Ishikawa (cell line): Measurements from ENCODE around the gene JARID2.

ENCODE experiments used
- CEBPB ChIP-seq: IDR thresholded peaks from 2 replicates; pipeline ENCODE4 v1.6.1; 2012
- CREB1 ChIP-seq: IDR thresholded peaks from 2 replicates; pipeline ENCODE4 v1.6.1; 2012; ENCODE audit warnings: low read depth
- EGR1 ChIP-seq: IDR thresholded peaks from 2 replicates; pipeline ENCODE4 v1.6.1; 2012
- EP300 ChIP-seq: IDR thresholded peaks from 2 replicates; pipeline ENCODE4 v1.6.1; 2012; ENCODE audit warnings: borderline replicate concordance
- FOXM1 ChIP-seq: IDR thresholded peaks from 2 replicates; pipeline ENCODE4 v1.6.1; 2012; ENCODE audit warnings: low read depth, borderline replicate concordance
- MAX ChIP-seq: IDR thresholded peaks from 2 replicates; pipeline ENCODE4 v1.6.1; 2012
- NFIC ChIP-seq: IDR thresholded peaks from 2 replicates; pipeline ENCODE4 v1.6.1; 2012
- RAD21 ChIP-seq: IDR thresholded peaks from 2 replicates; pipeline ENCODE4 v1.6.1; 2012; ENCODE audit warnings: low read depth
- REST ChIP-seq: IDR thresholded peaks from 2 replicates; pipeline ENCODE4 v1.6.1; 2012; ENCODE audit warnings: low read depth, mild to moderate bottlenecking
- TAF1 ChIP-seq: IDR thresholded peaks from 2 replicates; pipeline ENCODE4 v1.6.1; 2012; ENCODE audit warnings: low read depth, mild to moderate bottlenecking
- TCF12 ChIP-seq: IDR thresholded peaks from 2 replicates; pipeline ENCODE4 v1.6.1; 2012; ENCODE audit warnings: low read depth
- TEAD4 ChIP-seq: IDR thresholded peaks from 2 replicates; pipeline ENCODE4 v1.6.1; 2012
- USF1 ChIP-seq: IDR thresholded peaks from 2 replicates; pipeline ENCODE4 v1.6.1; 2012
- YY1 ChIP-seq: IDR thresholded peaks from 2 replicates; pipeline ENCODE4 v1.6.1; 2012; ENCODE audit warnings: low read depth
- ZBTB7A ChIP-seq: IDR thresholded peaks from 2 replicates; pipeline ENCODE4 v1.6.1; 2012; ENCODE audit warnings: low read depth

JARID2 gene

DNA sequence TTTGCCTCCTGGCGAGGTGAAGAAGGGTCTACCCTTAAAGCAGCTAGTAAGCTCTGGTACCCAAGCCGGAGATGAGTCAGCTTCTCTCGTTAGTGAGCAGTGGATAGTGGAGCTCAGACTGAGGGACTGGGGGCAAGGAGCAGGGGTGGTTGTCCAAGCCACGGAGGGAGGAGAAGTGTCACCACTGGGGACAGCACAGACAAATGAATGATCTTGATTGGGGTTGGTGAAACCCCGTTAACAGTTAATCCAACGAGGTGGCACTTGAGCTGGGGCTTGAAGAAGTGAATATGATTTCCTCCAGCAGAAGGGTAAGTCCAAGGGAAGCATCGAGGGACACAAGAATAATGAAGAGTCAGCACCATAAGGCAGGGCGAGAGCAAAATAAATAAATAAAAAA is 43.0 kb downstream of the JARID2 start:
- TF ChIP-seq NFIC (no peak), CEBPB (no peak), EGR1 (no peak), TAF1 (no peak), TEAD4 (no peak), YY1 (no peak), ZBTB7A (no peak), RAD21 (no peak)

DNA sequence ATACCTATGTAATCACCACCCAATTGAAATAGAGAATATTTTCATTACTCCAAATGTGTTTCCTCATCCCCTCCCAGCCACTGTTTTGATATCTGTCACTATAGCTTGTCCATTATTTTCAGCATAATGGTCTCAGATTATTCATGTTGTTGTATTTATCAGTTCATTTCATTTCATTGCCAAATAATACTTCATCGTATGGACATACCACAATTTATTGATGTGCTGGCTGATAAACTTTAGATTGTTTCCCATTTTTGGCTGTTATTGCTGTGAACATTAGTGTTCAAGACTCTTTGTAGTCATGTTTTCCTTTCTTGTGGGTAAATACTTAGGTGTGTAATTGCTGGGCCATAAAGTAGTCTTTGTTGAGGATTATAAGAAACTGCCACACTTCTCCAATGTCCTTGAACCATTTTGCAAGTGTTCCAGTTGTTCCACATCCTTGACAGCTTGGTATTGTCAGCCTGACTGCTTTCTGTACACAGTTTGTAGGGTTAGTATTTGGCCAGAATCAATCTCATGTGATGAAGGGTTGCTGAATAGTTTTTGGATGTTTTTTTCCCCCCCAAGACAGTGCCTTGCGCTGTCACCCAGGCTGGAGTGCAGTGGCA is 44.3 kb downstream of the JARID2 start:
- no peak for TF ChIP-seq TAF1
- TF ChIP-seq FOXM1 = no peak
- TF ChIP-seq MAX = no peak
- TF ChIP-seq EP300 = no peak
- TF ChIP-seq REST = no peak
- TF ChIP-seq CREB1 = no peak
- TF ChIP-seq YY1 = no peak
- TF ChIP-seq EGR1 = no peak
- TF ChIP-seq RAD21 = no peak
- no peak for TF ChIP-seq TCF12
- no peak for TF ChIP-seq CEBPB
- TF ChIP-seq USF1 = no peak
- TF ChIP-seq NFIC = no peak

DNA sequence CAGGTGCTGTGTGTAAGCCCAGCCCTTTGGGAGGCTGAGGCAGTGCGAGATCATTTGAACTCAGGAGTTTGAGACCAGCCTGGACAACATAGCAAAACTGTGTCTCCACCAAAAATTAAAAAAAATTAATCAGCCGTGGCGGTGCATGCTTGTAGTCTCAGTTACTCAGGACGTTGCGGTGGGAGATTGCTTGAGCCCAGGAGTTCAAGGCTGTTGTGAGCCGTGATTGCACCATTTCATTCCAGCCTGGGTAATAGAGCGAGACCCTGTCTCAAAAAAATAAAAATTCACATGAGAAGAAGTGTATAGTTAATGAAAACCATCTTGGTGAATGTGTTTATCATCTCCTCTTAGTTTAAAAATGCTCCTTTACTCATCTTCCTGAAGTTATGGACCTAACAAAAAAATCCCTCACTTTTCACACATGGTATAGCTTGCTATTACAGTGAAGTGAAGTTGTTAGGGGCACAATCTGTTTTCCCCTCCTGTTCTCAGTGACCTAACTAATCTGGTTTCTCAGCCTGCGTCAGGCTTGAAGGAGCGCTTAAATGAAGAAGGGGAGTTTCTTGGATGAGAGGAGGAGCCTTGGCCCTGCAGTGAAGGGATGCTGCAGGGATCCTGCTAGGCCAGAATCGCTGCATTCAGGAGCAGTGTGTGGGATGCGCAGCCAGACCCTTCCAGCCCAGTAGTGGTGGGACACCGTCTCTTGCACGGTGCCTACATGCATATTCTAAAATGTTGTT is 45.3 kb downstream of the JARID2 start:
- no peak for TF ChIP-seq USF1
- no peak for TF ChIP-seq NFIC
- TF ChIP-seq EGR1 = no peak
- TF ChIP-seq CREB1 = no peak
- TF ChIP-seq ZBTB7A = no peak
- TF ChIP-seq FOXM1 = no peak
- no peak for TF ChIP-seq RAD21
- TF ChIP-seq MAX = no peak
- TF ChIP-seq TAF1 = no peak
- TF ChIP-seq REST = no peak

- no peak for TF ChIP-seq USF1
- no peak for TF ChIP-seq CREB1
- no peak for TF ChIP-seq NFIC
- no peak for TF ChIP-seq EP300
- TF ChIP-seq EGR1 = no peak
- TF ChIP-seq TAF1 = no peak
- no peak for TF ChIP-seq TCF12
- TF ChIP-seq REST = no peak
- TF ChIP-seq CEBPB = no peak
- TF ChIP-seq RAD21 = no peak
- TF ChIP-seq TEAD4 = no peak
- no peak for TF ChIP-seq FOXM1
- TF ChIP-seq YY1 = no peak
- no peak for TF ChIP-seq ZBTB7A
- no peak for TF ChIP-seq MAX
Measured at GRCh38 chr6:15292721-15293302, 46.9 kb downstream of the JARID2 start.
